ENCODE measurements around the gene DNAJC17.

Gene DNAJC17

GRCh38 chr15:40829115-40829514 lies 21.8 kb upstream of the DNAJC17 start:
- no peak for DNase-seq

- no peak for DNase-seq
Observed at GRCh38 chr15:40828447-40829036, 21.3 kb upstream of the DNAJC17 start, which contains the start of gene PPP1R14D. PPP1R14D (minus strand) TSS chr15:40828708; CDS start chr15:40828641, 67 bp downstream.

- DNase-seq = no peak
Observed at GRCh38 chr15:40826423-40827075, 19.3 kb upstream of the DNAJC17 start.

DNA sequence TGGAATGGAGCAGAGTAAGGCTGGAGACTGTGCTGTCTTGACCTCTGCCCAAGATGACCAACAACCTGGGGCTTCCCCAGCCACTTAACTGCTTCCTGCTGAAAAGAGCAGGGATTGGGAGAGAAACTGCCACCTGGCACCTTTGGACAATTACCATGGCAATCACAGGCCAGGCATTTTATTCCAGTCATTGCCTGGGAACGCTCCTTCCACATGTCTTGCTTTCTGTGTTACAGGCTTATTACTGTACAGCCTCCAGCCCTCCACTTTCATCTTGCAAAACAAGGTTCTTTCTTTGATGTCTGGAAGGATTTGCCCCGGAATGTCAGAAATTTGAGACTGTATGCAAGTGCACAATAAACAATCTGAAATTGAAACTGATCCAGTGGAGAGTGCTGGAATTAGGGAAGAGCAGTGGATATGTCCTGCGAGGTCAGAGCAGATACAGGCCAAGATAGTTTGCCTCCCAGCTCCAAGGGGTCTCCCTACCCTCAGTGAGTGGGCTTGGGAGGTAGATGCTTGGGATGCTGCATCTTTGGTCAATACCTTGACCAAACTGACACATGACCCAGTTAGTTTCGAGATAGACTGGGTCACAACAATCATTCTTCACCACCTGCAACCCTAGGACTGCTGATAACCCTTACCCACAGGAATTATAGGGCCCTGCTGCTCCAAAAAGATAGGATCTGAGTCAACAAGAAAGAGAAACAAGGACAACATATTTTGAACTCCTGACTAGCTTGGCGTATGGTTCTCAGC lies 18.6 kb upstream of the DNAJC17 start:
- DNase-seq = peak; percentile 8

DNA sequence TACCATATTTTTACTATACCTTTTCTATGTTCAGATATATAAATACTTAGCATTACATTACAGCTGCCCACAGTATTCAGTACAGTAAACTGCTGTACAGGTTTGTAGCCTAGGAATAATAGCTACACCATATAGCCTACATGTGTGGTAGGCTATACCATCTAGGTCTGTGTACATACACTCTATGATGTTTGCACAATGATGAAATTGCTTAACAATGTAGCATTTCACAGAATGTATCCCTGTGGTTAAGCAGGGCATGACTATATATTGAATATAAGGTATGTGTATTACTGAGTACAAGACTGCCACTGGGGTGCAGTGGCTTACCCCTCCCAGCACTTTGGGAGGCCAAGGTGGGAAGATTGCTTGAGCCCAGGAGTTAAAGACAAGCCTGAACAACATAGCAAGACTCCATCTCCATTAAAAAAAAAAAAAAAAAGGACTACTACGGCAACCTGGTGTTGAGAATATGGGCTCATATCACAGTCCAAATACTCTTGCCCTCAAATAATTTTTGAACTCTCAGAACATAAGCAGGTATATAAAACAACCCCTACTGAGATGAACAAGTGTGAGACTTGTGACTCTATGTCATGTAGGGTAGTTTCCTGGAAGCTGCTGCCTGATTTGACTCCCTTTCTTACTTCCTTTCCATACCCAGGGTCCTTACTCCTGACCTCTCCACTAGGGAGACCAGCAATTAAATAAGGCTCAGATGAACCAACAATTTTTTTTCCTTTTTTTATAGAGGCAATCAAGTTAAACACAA lies 16.5 kb upstream of the DNAJC17 start:
- DNase-seq = no peak

DNA sequence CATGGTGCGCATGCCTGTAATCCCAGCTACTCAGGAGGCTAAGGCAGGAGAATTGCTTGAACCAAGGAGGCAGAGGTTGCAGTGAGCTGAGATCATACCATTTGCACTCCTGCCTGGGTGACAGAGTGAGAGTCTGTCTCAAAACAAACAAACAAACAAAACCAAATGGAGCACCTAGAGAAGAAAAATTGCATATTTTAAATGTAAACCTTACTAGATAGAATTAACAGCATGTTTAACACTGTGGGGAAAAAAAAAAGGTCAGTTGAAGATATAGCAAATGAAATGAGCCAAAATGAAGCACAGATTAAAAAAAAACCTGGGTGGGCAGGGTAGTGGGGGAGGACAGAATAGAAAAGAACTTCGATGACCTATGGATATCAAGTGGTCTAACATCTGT lies 13.9 kb upstream of the DNAJC17 start:
- no peak for DNase-seq

DNA sequence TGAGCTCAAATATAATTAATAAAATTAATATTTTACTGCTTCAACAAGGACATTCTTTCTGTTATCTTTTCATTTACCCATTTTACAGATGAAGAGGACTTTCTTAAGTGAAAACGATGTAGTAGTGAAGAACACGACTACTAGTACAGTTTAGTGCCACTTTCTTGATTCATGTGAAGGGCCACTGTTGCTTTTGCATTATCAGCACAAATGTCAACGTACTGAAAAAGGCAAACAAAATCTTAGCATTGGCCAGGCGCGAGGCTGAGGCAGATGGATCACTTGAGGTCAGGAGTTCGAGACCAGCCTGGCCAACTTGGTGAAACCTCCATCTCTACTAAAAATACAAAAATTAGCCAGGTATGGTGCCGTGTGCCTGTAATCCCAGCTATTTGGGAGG lies 11.8 kb upstream of the DNAJC17 start:
- no peak for DNase-seq

DNA sequence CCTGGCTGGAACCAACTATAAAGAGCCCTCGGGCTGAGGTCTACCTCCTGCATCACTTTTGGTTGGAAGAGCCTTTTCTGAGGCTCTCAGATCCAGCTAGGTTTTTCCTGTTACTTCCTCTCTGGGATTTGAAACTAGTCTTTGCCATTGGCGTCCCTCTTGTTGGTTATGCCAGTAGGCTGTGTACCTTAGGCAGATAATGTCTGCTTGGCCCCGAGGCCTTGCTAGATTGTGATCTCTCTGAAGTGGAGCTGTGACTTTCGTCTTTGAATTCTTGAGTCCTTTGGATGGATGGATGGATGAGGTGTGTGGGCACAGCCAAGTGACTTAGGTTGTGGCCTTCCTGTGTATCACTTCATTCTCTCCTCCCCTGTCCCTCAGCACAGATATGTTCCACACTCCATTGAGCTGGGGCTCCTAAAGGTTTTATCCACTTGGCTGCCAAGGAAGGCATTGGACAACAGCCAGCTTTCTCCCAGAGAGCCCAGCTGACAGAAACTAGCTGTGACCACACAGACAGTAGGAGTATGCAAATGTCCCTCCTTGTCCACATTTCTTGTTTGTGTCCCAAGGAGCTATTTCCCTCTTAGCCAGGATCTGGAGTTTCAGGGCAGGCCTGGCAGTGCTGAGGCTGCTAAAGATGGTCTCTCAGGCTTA lies 7.9 kb upstream of the DNAJC17 start:
- DNase-seq = no peak

- no peak for DNase-seq
Observed at GRCh38 chr15:40812721-40813425, 5.6 kb upstream of the DNAJC17 start.

DNA sequence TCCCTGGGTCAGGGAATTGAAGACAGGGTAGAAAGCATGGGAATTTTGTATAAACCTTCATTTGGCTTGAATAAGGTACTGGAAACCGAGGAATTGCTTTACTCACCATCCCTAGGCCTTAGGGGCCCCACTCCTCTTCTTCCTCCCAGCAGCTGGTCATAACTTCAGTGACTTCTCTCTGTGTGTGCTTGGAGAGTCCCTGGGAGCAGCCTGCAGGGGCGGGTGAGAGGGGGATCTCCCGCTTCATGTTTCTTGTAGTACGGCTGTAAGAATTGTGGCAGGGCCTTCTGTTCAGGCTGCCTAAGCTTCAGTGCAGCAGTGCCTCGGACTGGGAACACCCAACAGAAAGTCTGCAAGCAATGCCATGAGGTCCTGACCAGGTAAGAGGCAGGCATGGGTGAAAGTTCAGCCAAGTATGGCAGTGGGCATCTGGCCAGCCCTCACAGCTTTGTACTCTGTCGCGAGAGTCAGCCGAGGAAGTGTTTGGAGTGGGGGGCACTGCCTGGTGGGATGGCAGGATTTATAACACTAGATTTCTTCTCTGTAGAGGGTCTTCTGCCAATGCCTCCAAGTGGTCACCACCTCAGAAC lies 1.7 kb upstream of the DNAJC17 start:
- DNase-seq = no peak

DNA sequence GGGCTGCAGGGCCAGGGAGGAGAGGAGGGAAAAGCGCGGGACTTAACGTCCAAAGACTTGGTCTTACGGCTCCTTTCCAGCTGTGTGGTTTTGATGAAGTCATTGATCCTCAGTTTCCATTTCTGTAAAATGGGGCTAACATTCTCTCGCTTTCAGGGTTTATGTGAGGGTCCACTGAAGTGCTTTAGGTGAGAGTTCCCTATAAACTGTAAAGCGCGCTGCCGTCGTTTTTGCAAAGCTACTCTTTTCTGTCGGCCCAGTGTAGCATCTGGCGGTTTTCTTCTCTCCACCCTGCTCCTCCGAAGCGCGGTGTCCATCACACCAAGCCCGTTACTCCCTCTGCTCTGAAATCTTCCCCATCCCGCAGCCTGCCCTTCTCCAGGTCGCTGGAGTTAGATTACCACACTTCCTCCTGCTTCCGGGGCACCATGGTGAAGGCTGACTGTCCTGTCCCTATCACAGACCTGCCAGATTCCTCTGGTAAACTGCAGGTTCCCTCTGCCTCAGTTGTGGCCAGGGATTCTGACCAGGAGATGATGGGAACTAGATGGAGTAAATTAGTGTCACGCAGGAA lies 702 bp upstream of the DNAJC17 start:
- DNase-seq = no peak

GRCh38 chr15:40806672-40807027 lies 623 bp downstream of the DNAJC17 start:
- DNase-seq = no peak

DNA sequence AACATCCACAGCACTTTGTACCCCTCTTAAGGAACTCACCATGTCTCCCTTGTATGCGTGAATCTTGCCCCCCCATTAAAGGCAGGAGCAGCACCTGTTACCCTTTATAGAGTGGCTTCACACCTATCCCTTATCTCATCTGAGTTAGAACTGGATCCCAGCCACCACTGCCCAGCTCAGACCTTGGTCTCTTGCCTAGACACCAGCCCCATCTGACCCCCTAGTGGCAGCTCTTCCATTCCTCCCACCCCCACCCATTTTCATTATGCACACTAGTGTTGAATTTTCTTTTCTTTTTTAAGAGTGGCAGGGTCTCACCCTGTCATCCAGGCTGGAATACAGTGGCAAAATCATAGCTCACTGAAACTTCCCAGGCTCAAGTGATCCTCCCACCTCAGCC lies 3.6 kb downstream of the DNAJC17 start:
- no peak for DNase-seq

- DNase-seq = no peak
Observed at GRCh38 chr15:40803076-40803475, 4.2 kb downstream of the DNAJC17 start.

DNA sequence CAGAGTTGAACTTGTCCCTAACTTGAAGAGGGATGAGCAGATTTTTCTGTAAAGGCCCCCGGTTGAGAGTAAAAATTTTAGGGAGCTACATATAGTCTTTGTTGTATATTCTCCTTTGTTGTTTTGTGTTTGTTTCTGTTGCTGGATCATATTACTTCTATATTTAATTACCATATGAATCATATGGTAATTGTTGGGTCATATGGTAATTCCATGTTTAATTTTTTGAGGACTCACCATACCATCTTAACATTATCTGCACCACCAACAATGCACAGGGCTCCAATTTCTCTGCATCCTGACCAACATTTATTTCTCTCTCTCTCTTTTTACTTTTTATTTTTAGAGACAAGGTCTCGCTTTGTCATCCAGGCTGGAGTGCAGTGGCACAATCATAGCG lies 7.8 kb downstream of the DNAJC17 start:
- DNase-seq = no peak

- no peak for DNase-seq
Observed at GRCh38 chr15:40796512-40796911, 10.8 kb downstream of the DNAJC17 start.

DNA sequence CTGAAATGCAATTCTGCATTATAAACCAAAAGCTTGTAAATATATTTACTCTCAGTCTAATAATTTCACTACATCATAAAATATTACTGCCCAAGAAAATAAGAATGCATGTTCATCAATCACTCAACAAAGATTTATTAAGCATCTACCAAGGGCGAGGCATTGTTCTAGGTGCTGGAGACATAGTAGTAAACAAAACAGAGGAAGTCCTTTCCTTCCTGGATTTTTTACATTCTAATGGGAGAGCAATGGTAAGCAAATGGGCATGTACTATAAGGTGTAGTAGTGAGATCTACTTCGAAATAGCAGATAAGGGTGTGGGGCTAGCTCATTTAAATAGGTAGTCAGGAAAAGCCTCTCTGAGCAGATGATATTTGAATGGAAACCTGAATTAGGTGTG lies 11.2 kb downstream of the DNAJC17 start:
- no peak for DNase-seq

DNA sequence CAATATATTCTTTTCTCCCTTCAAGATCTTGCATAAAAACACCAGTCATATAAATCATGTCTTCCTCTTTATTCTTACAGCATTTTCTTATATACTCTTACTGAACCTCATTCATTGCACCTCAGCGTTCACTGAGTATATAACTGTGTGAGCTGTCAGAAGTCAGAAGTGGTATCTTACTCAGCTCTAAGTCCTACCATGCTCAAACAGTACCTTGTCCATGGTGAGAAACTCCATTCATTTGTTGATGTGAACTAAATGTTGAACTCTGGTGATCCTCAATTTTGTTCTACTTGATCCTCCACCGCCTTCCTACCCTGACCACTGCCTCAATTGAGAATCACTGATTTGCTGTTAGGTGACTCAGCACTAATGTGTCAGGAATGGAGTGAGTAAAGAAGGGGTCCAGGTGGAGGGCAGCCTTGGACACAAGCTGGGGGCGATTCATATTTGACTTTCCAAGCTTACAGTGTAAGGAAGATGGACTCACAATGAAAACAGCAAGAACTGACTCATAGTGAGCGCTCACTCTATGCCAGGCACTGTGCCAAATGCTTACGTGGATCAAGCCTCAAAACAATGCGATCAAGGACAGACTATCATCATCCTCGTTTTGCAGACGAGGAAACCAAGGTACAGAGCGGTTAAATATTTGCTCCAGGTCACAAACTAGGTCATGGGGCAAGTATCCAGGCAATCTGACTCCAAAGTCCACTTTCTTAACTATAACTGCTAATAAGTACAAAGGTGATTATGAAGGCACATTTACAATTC lies 13.9 kb downstream of the DNAJC17 start:
- DNase-seq = no peak

GRCh38 chr15:40792394-40792793 lies 14.9 kb downstream of the DNAJC17 start:
- DNase-seq = no peak

- DNase-seq = no peak
Observed at GRCh38 chr15:40790718-40791117, 16.6 kb downstream of the DNAJC17 start.

DNA sequence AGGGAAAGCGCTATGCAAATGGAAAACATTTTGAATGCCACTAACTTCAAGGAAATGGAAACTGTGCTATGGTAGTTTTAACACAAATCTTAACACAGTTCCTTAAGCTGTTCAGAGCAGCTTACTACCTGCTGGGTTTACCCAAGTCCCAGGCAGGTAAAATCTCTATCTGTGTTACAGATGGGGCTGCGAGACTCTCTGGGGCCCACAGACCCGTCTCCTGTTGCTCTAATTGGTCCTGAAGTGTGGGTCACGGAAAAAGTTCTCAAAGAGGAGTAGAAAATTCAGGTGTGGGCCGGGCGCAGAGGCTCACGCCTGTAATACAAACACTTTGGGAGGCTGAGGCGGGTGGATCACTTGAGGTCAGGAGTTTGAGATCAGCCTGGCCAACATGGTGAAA lies 17.3 kb downstream of the DNAJC17 start:
- no peak for DNase-seq
